CD14-positive monocyte (primary cell): ENCODE data around the gene GAMT. TPM values are rescaled to one million over a fixed set of nuclear protein-coding genes. Genes with fewer than 3 reads are reported as not detected.

Experiments used
- DNase-seq, 3 donors: peaks; one replicate each; pipeline ENCODE4 v3.0.0-alpha.2; 2011 to 2022
- H2AFZ ChIP-seq: 2 replicates; pipeline ENCODE4 v1.6.0; 2012; ENCODE audit warnings: mild to moderate bottlenecking, low read depth, low read length, inconsistent platforms; ENCODE audit not compliant: insufficient read depth, poor library complexity, severe bottlenecking
- H3K27ac ChIP-seq, 2 donors: 1 replicate in 1 of 2; 2 replicates in 1 of 2; pipeline ENCODE4 v1.5.1; 2012 to 2013; ENCODE audit warnings: low read length in 2 of 2, control low read depth in 1 of 2, inconsistent platforms in 1 of 2, low read depth in 1 of 2, mild to moderate bottlenecking in 1 of 2
- H3K27me3 ChIP-seq, 2 donors: one replicate each; pipeline versions ENCODE4 v1.6.0 to v1.6.1; 2011 to 2013; ENCODE audit warnings: low read length in 2 of 2; ENCODE audit not compliant: control insufficient read depth in 2 of 2, insufficient read depth in 2 of 2
- H3K36me3 ChIP-seq, 2 donors: replicated peaks in 1 of 2; 1 replicate in 1 of 2; 2 replicates in 1 of 2; pipeline versions ENCODE4 v1.5.1 to v1.6.1; 2012 to 2013; ENCODE audit warnings: low read length in 2 of 2, control low read depth in 1 of 2, inconsistent platforms in 1 of 2, mild to moderate bottlenecking in 1 of 2; ENCODE audit not compliant: insufficient read depth in 2 of 2, control insufficient read depth in 1 of 2
- H3K4me1 ChIP-seq, 2 donors: 1 replicate in 1 of 2; 2 replicates in 1 of 2; pipeline versions ENCODE4 v1.5.1 to v1.6.1; 2012 to 2013; ENCODE audit warnings: low read length in 2 of 2, control low read depth in 1 of 2, inconsistent platforms in 1 of 2, mild to moderate bottlenecking in 1 of 2, moderate library complexity in 1 of 2; ENCODE audit not compliant: insufficient read depth in 2 of 2, control insufficient read depth in 1 of 2
- H3K4me2 ChIP-seq: replicated peaks from 2 replicates; pipeline ENCODE3; 2012; ENCODE audit warnings: low read length, moderate library complexity, mild to moderate bottlenecking; ENCODE audit not compliant: poor library complexity, severe bottlenecking; ENCODE audit errors: extremely low read depth
- H3K4me3 ChIP-seq, 3 experiments: fragments of 200-600 bp in 1 of 3; sonication (generic) in 1 of 3; replicated peaks in 1 of 3; 1 replicate in 2 of 3; 2 replicates in 1 of 3; pipeline ENCODE4 v1.5.1; 2011 to 2013; ENCODE audit warnings: low read length in 3 of 3, mild to moderate bottlenecking in 3 of 3, control low read depth in 2 of 3, low read depth in 2 of 3, inconsistent platforms in 1 of 3, moderate library complexity in 1 of 3
- H3K79me2 ChIP-seq: 2 replicates; pipeline ENCODE4 v1.6.0; 2012; ENCODE audit warnings: mild to moderate bottlenecking, control low read depth, inconsistent platforms, low read length, moderate library complexity; ENCODE audit not compliant: insufficient read depth
- H3K9ac ChIP-seq: 2 replicates; pipeline ENCODE4 v1.6.0; 2017; ENCODE audit warnings: low read length, mild to moderate bottlenecking; ENCODE audit not compliant: insufficient read depth, poor library complexity, severe bottlenecking
- H3K9me3 ChIP-seq, 2 donors: replicated peaks in 1 of 2; 1 replicate in 1 of 2; 2 replicates in 1 of 2; pipeline versions ENCODE4 v1.5.1 to v1.6.1; 2012 to 2013; ENCODE audit warnings: low read length in 2 of 2, control low read depth in 1 of 2; ENCODE audit not compliant: control insufficient read depth in 1 of 2, insufficient read depth in 1 of 2
- H4K20me1 ChIP-seq: 2 replicates; pipeline ENCODE4 v1.6.0; 2012; ENCODE audit warnings: mild to moderate bottlenecking, low read length, control low read depth, moderate library complexity; ENCODE audit not compliant: insufficient read depth
- H3K27ac Mint-ChIP-seq, 7 donors: one replicate each; pipeline ENCODE4 v1.8.0; 2020; ENCODE audit warnings: mild to moderate bottlenecking in 7 of 7, mixed read lengths in 7 of 7, moderate library complexity in 6 of 7, inconsistent platforms in 2 of 7
- H3K27me3 Mint-ChIP-seq, 3 donors: one replicate each; pipeline ENCODE4 v1.8.0; 2021 to 2022; ENCODE audit warnings: low read depth in 3 of 3, mild to moderate bottlenecking in 3 of 3, mixed read lengths in 3 of 3, moderate library complexity in 3 of 3, inconsistent platforms in 1 of 3
- H3K36me3 Mint-ChIP-seq, 2 donors: one replicate each; pipeline ENCODE4 v1.8.0; 2020; ENCODE audit warnings: mixed read lengths in 2 of 2, inconsistent platforms in 1 of 2, mild to moderate bottlenecking in 1 of 2
- H3K4me1 Mint-ChIP-seq: one replicate; pipeline ENCODE4 v1.8.0; 2020; ENCODE audit warnings: mild to moderate bottlenecking, mixed read lengths
- H3K4me3 Mint-ChIP-seq, 2 donors: one replicate each; pipeline ENCODE4 v1.8.0; 2020; ENCODE audit warnings: mild to moderate bottlenecking in 2 of 2, mixed read lengths in 2 of 2, moderate library complexity in 1 of 2
- H3K9me3 Mint-ChIP-seq, 7 donors: one replicate each; pipeline ENCODE4 v1.8.0; 2020 to 2022; ENCODE audit warnings: mixed read lengths in 7 of 7, mild to moderate bottlenecking in 6 of 7, moderate library complexity in 6 of 7, inconsistent platforms in 2 of 7
- CTCF ChIP-seq: fragments of 200-600 bp; IDR thresholded peaks from one replicate; pipeline ENCODE4 v1.8.0; 2022; ENCODE audit warnings: antibody characterized with exemption, mild to moderate bottlenecking
- WGBS: methylation state at CpG from one replicate; pipeline ENCODE4 v1.1.5; 2013; ENCODE audit warnings: missing lambda C conversion rate; ENCODE audit not compliant: insufficient coverage; 5-methylcytosine and 5-hydroxymethylcytosine counted together
- intact Hi-C, 2 donors: fragments of 100-400 bp; cut with micrococcal nuclease; formaldehyde crosslinking; loops; one replicate each; pipeline versions ENCODE4 v1.15.0 to v1.15.1; 2023
- polyA plus RNA-seq, 3 donors: library from polyadenylated mRNA; depleted of rRNA in 1 of 3; unstranded in 2 of 3; stranded (reverse) in 1 of 3; fragments of 300-500 nt in 2 of 3; fragments of >200 nt in 1 of 3; fragmentation: Illumina TruSeq in 2 of 3; gene quantifications; 1 replicate in 2 of 3; 2 replicates in 1 of 3; pipeline ENCODE4 v1.2.3, GENCODE V29; 2012 to 2021

The GAMT gene
- polyA plus RNA-seq, 3 donors = 0.95 to 1.3 (median 0.96) TPM

DNA sequence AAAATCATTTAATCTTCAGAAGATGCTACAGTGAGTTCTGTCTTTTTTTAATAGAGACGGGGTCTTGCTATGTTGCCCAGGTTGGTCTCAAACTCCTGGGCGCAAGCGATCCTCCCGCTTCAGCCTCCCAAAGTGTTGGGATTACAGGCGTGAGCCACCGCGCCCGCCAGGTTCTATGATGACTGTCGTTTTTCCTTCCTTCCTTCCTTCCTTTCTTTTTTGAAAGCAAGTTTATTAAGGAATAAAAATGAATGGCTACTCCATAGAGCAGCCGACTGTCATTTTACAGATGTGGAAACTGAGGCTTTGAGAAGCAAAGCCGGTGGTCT is 511 bp upstream of the GAMT start:
- Histone ChIP-seq H3K27me3 (peaks cover 4 to 32% of the 10 kb centered on the region in 2 donors), H3K27ac (no peak overlapping the region), H3K9me3 (no peaks in the 10 kb centered on the region), H4K20me1 (no peaks in the 10 kb centered on the region), H2AFZ (peak overlapping the region; percentile 73), H3K79me2 (no peaks in the 10 kb centered on the region), H3K4me1 (peaks cover 30 to 43% of the 10 kb centered on the region in 2 donors), H3K4me3 (peak overlapping the region in 1 of 3 experiments; percentile 74), H3K9ac (peak overlapping the region; percentile 59), H3K4me2 (peak overlapping the region; percentile 92), H3K36me3 (no peaks in the 10 kb centered on the region)
- peaks cover 21 to 41% (median 31%) of the 10 kb centered on the region in 3 donors for H3K27me3 Mint-ChIP-seq
- peaks cover 0 to 3% of the 10 kb centered on the region in 2 donors for H3K36me3 Mint-ChIP-seq
- H3K9me3 Mint-ChIP-seq = peaks cover 0 to 3% (median 1%) of the 10 kb centered on the region in 7 donors
- TF ChIP-seq CTCF = no peak
- H3K4me3 Mint-ChIP-seq = peak overlapping the region; percentile 60 to 79
- 40% methylated on average over 1 of the region's 11 CpGs for WGBS
- no peak for DNase-seq
- peaks cover 32% of the 10 kb centered on the region for H3K4me1 Mint-ChIP-seq
- intact Hi-C loops = no loop called here
- H3K27ac Mint-ChIP-seq = no peak overlapping the region

DNA sequence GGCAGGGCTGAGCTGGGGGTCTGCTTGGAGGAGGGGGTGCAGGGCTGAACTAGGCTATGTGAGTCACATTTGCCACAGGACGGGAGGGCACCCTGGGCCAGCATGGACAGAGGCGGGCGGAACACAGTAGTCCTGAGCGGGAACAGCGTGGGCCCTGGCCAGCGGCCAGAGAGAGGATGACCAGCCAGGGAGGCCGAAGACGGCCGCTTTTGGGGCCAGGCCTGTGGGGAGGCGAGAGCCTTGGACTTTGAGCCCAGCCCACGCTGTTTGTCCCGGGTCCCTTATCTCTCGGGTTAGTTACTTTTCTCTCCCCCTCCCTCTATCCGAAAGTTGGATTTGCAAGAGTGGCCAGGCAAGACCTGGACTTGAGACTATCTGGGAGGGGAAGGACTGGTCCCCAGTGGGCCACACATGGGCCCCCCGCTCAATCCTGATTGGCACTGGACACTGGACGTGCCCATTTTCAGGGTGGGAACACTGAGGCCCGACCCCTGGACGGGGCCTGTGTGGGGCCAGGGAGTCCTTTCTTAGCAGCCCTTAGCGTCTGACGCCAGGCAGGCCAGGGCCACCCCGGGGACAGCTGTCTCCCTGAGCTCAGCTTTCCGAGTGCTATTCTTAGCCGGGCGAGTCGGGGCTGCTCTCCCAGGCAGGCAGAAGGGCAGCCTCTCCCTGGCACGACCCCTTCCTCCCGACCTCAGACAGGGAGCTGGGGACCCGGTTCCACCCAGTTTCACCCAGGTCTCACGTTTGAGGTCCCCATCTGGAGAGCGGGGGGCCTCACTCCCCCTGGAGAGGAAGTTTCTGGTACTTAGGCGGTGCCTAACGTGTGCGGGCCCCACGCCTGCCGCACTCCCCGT is 833 bp downstream of the GAMT start:
- intact Hi-C loops = no loop called here
- no peak for TF ChIP-seq CTCF
- Histone ChIP-seq H3K27me3 (peaks cover 4 to 32% of the 10 kb centered on the region in 2 donors), H3K4me1 (peaks cover 24 to 47% of the 10 kb centered on the region in 2 donors), H2AFZ (peak overlapping the region; percentile 73), H3K9ac (peak overlapping the region; percentile 59), H4K20me1 (no peaks in the 10 kb centered on the region), H3K9me3 (no peaks in the 10 kb centered on the region), H3K36me3 (peaks cover 0 to under 1% of the 10 kb centered on the region in 2 donors), H3K79me2 (no peaks in the 10 kb centered on the region), H3K4me3 (peak overlapping the region; percentile 6 to 74 (median 21)), H3K4me2 (peak overlapping the region; percentile 92), H3K27ac (no peak overlapping the region)
- peak overlapping the region; percentile 61 to 79 for H3K4me3 Mint-ChIP-seq
- H3K27me3 Mint-ChIP-seq = peaks cover 21 to 44% (median 31%) of the 10 kb centered on the region in 3 donors
- no peak for DNase-seq
- whole genome bisulfite sequencing = 26% methylated on average over 22 of the region's 36 CpGs
- H3K36me3 Mint-ChIP-seq = peaks cover 0 to 3% of the 10 kb centered on the region in 2 donors
- H3K9me3 Mint-ChIP-seq = peaks cover 0 to 3% (median 1%) of the 10 kb centered on the region in 7 donors
- no peak overlapping the region for H3K27ac Mint-ChIP-seq
- peaks cover 33% of the 10 kb centered on the region for H3K4me1 Mint-ChIP-seq
